Thyroid gland (tissue), 4 donors: ENCODE results near the gene PLEKHF1.

Experiments used
- POLR2A ChIP-seq, 2 donors: fragments of 450-650 bp; IDR thresholded peaks; one replicate each; pipeline ENCODE4 v1.6.1; 2017; ENCODE audit warnings: antibody characterized with exemption in 2 of 2, mild to moderate bottlenecking in 2 of 2, moderate library complexity in 1 of 2
- TF ChIP-seq, protein P1 (sequence below), 6 experiments: fragments of 200-600 bp in 3 of 6; fragments of 450-650 bp in 3 of 6; sonication (generic) in 3 of 6; IDR thresholded peaks; one replicate each; pipeline ENCODE4 v1.5.1; 2016 to 2019; ENCODE audit warnings: antibody characterized with exemption in 6 of 6, mild to moderate bottlenecking in 2 of 6, inconsistent platforms in 1 of 6, moderate library complexity in 1 of 6

DNA sequence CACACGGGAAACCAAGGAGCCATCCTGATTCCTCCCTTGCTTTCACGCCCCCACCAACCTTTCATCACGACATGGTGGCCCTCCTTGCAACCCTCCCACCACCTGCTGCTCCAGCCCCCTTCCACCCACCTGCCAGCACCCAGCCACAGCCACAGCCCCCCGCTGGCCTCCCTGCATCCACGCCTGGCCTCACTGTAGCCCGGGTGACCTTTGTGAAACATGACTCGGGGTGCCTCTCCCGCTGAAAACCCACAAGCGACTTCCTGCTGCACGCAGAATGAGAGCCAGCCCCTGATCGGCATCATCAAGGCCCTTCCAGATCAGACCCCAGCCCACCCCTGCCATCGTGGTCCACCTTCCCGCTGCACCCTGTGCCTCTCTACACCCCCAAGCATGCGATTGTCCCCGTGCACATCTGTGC lies 44.3 kb upstream of the PLEKHF1 start:
- no peak for TF ChIP-seq POLR2A (IDR thresholded peaks at IDR 0.05)
- TF ChIP-seq, protein P1, sequence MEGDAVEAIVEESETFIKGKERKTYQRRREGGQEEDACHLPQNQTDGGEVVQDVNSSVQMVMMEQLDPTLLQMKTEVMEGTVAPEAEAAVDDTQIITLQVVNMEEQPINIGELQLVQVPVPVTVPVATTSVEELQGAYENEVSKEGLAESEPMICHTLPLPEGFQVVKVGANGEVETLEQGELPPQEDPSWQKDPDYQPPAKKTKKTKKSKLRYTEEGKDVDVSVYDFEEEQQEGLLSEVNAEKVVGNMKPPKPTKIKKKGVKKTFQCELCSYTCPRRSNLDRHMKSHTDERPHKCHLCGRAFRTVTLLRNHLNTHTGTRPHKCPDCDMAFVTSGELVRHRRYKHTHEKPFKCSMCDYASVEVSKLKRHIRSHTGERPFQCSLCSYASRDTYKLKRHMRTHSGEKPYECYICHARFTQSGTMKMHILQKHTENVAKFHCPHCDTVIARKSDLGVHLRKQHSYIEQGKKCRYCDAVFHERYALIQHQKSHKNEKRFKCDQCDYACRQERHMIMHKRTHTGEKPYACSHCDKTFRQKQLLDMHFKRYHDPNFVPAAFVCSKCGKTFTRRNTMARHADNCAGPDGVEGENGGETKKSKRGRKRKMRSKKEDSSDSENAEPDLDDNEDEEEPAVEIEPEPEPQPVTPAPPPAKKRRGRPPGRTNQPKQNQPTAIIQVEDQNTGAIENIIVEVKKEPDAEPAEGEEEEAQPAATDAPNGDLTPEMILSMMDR (IDR thresholded peaks at IDR 0.05), result no peak
